Chondrocyte (in vitro differentiated cells): ENCODE measurements around the gene UNC13C. TPM values are rescaled to one million over a fixed set of nuclear protein-coding genes. Genes with fewer than 3 reads are reported as not detected.

Experiments used
- DNase-seq: peaks from one replicate; pipeline ENCODE4 v3.0.0; 2021; ENCODE audit warnings: mixed read lengths, low spot score
- H3K27ac Mint-ChIP-seq: one replicate; pipeline ENCODE4 v1.8.0; 2021; ENCODE audit warnings: mild to moderate bottlenecking, moderate library complexity, mixed read lengths; ENCODE audit not compliant: unreplicated experiment
- H3K27me3 Mint-ChIP-seq: 2 replicates; pipeline ENCODE4 v1.8.0; 2021; ENCODE audit warnings: low read depth, mixed read lengths
- H3K36me3 Mint-ChIP-seq: 2 replicates; pipeline ENCODE4 v1.8.0; 2021; ENCODE audit warnings: low read depth, mixed read lengths
- H3K4me1 Mint-ChIP-seq: 2 replicates; pipeline ENCODE4 v1.8.0; 2021; ENCODE audit warnings: low read depth, mild to moderate bottlenecking, mixed read lengths
- H3K4me3 Mint-ChIP-seq: one replicate; pipeline ENCODE4 v1.8.0; 2021; ENCODE audit warnings: mild to moderate bottlenecking, moderate library complexity, mixed read lengths; ENCODE audit not compliant: unreplicated experiment
- H3K9me3 Mint-ChIP-seq: 2 replicates; pipeline ENCODE4 v1.8.0; 2021; ENCODE audit warnings: low read depth, mixed read lengths
- total RNA-seq: library from RNA; stranded (reverse); gene quantifications from 3 replicates; pipeline ENCODE4 v1.2.1, GENCODE V29; 2021
- TF ChIP-seq, protein P1 (sequence below): fragments of 200-600 bp; sonication (generic); IDR thresholded peaks from 2 replicates; pipeline ENCODE4 v1.5.0; 2021; ENCODE audit warnings: antibody characterized with exemption, mild to moderate bottlenecking, moderate library complexity

The UNC13C gene
- total RNA-seq, 1 donor from 2014 or later = 0.15 TPM

DNA sequence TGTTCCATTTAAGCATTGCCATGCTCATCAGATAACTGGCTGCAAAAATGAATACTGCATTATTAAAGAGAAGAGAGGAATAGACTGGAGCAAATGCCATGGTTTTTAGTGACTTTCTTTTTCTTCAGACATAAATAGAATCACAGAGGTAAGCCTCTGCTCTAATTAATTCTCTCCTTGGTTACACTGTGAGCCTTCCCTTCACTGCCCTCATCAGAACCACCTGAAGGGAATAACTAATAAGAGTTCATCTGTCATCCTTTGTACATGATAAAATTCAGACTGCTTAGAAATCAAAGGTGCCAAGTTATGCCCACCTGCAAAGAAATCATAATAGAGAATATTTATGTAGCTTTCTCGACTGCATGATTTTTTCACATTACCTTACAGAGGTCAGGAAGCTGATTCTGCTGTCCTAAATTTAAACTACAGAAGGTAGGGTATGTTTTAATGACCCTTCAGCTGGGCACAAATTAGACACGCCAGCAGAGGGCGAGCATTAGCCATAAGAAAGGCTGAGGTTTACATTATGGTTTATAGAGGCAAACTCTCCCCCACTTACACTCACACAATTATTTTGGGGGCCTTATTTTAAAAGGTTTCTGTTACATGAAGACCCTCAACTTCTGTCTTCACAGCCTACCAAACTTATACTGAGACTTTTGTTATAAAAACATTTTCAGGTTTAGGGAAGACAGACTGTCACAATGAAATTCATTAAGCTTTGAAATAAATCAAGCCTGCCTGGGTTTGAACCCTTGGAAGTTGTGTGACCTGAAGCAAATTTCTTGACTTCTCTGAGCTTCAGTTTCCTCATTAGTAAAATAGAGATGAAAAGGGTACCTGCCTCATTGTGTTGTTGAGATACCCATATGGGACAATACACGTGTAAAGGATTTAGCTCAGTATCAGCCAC is 15.3 kb upstream of the UNC13C start:
- Mint-ChIP-seq H3K36me3 (no peaks in the 10 kb centered on the region), H3K4me1 (no peaks in the 10 kb centered on the region), H3K27me3 (peaks cover 8% of the 10 kb centered on the region), H3K9me3 (no peaks in the 10 kb centered on the region), H3K4me3 (no peak overlapping the region), H3K27ac (no peak overlapping the region)
- DNase-seq = no peak
- TF ChIP-seq, protein P1, sequence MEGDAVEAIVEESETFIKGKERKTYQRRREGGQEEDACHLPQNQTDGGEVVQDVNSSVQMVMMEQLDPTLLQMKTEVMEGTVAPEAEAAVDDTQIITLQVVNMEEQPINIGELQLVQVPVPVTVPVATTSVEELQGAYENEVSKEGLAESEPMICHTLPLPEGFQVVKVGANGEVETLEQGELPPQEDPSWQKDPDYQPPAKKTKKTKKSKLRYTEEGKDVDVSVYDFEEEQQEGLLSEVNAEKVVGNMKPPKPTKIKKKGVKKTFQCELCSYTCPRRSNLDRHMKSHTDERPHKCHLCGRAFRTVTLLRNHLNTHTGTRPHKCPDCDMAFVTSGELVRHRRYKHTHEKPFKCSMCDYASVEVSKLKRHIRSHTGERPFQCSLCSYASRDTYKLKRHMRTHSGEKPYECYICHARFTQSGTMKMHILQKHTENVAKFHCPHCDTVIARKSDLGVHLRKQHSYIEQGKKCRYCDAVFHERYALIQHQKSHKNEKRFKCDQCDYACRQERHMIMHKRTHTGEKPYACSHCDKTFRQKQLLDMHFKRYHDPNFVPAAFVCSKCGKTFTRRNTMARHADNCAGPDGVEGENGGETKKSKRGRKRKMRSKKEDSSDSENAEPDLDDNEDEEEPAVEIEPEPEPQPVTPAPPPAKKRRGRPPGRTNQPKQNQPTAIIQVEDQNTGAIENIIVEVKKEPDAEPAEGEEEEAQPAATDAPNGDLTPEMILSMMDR = peak; percentile 83

DNA sequence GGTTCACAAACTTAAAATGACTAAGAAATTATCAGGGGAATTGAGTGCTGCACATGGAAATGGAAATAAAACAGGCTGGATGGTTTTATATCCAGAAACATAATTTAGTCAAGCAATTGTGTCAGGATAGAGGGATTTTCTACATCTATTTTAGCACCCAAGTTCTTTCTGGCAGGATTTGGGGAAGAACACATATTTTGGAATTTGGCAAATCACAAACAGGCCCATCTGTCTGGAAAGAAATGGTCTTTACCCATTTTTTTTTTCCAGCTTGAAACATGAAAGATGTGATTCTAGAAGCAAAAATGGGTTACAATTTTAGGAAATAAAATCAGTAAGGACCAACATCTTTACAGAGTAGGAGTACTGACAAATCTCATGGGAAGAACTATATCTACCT is 14.4 kb upstream of the UNC13C start:
- no peaks in the 10 kb centered on the region for H3K9me3 Mint-ChIP-seq
- peaks cover 8% of the 10 kb centered on the region for H3K27me3 Mint-ChIP-seq
- H3K27ac Mint-ChIP-seq = no peak overlapping the region
- no peak overlapping the region for H3K4me3 Mint-ChIP-seq
- DNase-seq = no peak
- no peaks in the 10 kb centered on the region for H3K36me3 Mint-ChIP-seq
- TF ChIP-seq, protein P1 = no peak
- no peaks in the 10 kb centered on the region for H3K4me1 Mint-ChIP-seq

DNA sequence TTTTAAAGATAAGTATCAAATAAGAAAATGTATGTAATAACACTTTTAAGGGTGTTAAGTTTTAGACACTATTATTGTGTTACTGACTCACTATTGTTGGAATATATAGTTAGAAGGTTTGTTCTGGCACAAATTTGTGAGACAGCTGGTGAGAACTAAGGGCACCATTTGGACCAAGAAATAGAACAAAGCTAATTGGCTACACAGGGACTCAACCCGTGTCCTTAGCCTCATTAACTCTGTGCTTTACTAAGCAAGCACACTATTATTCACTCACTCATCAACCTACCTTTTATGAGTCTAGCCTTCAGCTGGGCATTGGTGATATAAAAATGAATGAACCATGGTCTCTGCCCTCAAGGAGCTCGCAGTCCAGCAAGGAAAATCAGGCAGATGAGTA is 4.1 kb upstream of the UNC13C start:
- Mint-ChIP-seq H3K27me3 (peaks cover 18% of the 10 kb centered on the region), H3K4me1 (peaks cover 11% of the 10 kb centered on the region), H3K27ac (no peak overlapping the region), H3K4me3 (no peak overlapping the region), H3K9me3 (no peaks in the 10 kb centered on the region), H3K36me3 (no peaks in the 10 kb centered on the region)
- TF ChIP-seq, protein P1 = no peak
- DNase-seq = no peak

DNA sequence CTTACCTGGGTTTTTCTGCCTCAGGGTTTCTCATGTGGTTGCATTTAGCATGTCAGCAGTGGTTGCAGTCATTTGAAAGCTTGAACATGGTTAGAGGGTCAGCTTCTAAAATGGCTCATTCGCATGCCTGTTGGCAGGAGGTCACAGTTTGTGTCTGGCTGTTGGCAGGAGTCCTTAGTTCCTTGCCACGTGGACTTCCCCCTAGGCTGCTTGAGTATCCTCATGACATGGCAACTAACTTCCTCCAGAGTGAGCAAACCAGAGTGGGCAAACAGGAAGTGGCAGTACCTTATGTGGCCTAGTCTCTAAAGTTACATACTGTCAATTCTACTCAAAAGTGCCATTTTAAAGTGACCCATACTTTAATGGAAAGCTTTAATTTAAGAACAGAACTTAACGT is 3.4 kb upstream of the UNC13C start:
- TF ChIP-seq, protein P1 = no peak
- no peak for DNase-seq
- H3K27me3 Mint-ChIP-seq = peaks cover 21% of the 10 kb centered on the region
- peaks cover 11% of the 10 kb centered on the region for H3K4me1 Mint-ChIP-seq
- H3K9me3 Mint-ChIP-seq = no peaks in the 10 kb centered on the region
- no peak overlapping the region for H3K27ac Mint-ChIP-seq
- no peaks in the 10 kb centered on the region for H3K36me3 Mint-ChIP-seq
- H3K4me3 Mint-ChIP-seq = no peak overlapping the region

DNA sequence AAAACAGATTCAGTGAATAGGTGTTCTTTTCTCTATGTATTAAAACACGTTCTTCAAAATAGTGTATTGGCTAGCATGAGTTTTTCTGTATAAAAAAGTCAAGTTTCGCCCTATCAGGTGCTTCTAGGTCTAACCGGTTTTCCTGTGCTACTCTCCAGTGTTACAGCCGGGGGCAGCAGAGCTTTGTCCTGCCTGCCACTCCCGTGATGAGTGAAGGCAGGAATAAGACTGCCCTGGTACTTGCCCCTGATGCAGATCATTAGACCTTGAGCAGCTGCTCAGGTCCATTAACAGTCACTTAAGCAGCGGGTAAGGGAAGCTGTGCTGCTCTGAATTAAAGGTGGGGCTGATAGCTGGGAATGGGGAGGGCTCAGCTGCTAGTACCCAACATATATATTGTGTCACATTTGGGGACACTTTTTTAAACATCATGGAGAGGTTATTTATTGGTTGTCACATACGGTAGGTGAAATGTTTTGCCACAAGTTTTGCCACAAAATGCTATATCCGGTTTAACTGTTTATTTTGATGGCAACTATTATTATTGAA is 1.3 kb upstream of the UNC13C start:
- no peak for DNase-seq
- peaks cover 11% of the 10 kb centered on the region for H3K4me1 Mint-ChIP-seq
- no peak overlapping the region for H3K27ac Mint-ChIP-seq
- peaks cover 26% of the 10 kb centered on the region for H3K27me3 Mint-ChIP-seq
- TF ChIP-seq, protein P1 = peak; percentile 66
- H3K4me3 Mint-ChIP-seq = no peak overlapping the region
- H3K9me3 Mint-ChIP-seq = no peaks in the 10 kb centered on the region
- H3K36me3 Mint-ChIP-seq = no peaks in the 10 kb centered on the region
